Endodermal cell (in vitro differentiated cells): ENCODE results near the gene S100B. TPM values are rescaled to one million over a fixed set of nuclear protein-coding genes. Genes with fewer than 3 reads are reported as not detected.
A peak's percentile ranks its signal among the peaks of the same experiment; 100 is the strongest.

Source experiments
- DNase-seq: peaks from one replicate; pipeline ENCODE4 v3.0.0-alpha.2; 2017
- H3K27ac ChIP-seq: 2 replicates; pipeline ENCODE4 v1.5.1; 2013; ENCODE audit warnings: mild to moderate bottlenecking, low read depth, low read length, moderate library complexity
- H3K27me3 ChIP-seq: 2 replicates; pipeline ENCODE4 v1.6.1; 2013; ENCODE audit warnings: mild to moderate bottlenecking, low read length, moderate library complexity; ENCODE audit not compliant: insufficient read depth, control insufficient read depth, poor library complexity, severe bottlenecking
- H3K36me3 ChIP-seq: 2 replicates; pipeline ENCODE4 v1.7.0; 2013; ENCODE audit warnings: mild to moderate bottlenecking, low read length, moderate library complexity; ENCODE audit not compliant: control insufficient read depth, insufficient read depth
- H3K4me1 ChIP-seq: one replicate; pipeline ENCODE4 v1.7.0; 2013; ENCODE audit warnings: low read length; ENCODE audit not compliant: control insufficient read depth, insufficient read depth
- H3K4me3 ChIP-seq: 2 replicates; pipeline ENCODE4 v1.5.1; 2013; ENCODE audit warnings: mild to moderate bottlenecking, low read length, moderate library complexity
- H3K9ac ChIP-seq: 2 replicates; pipeline ENCODE4 v1.6.1; 2013; ENCODE audit warnings: mild to moderate bottlenecking, low read length, moderate library complexity; ENCODE audit not compliant: poor library complexity, severe bottlenecking; ENCODE audit errors: extremely low read depth
- H3K9me3 ChIP-seq: 2 replicates; pipeline ENCODE4 v1.6.1; 2013; ENCODE audit warnings: mild to moderate bottlenecking, low read length, moderate library complexity; ENCODE audit not compliant: control insufficient read depth
- H3K27ac Mint-ChIP-seq: 2 replicates; pipeline ENCODE4 v1.8.0; 2020; ENCODE audit warnings: mixed read lengths
- H3K27me3 Mint-ChIP-seq: 2 replicates; pipeline ENCODE4 v1.8.0; 2021; ENCODE audit warnings: mild to moderate bottlenecking, mixed read lengths; ENCODE audit not compliant: insufficient read depth
- H3K36me3 Mint-ChIP-seq: 2 replicates; pipeline ENCODE4 v1.8.0; 2020; ENCODE audit warnings: low read depth, mixed read lengths
- H3K4me1 Mint-ChIP-seq: 2 replicates; pipeline ENCODE4 v1.8.0; 2020; ENCODE audit warnings: mixed read lengths
- H3K4me3 Mint-ChIP-seq: 2 replicates; pipeline ENCODE4 v1.8.0; 2020; ENCODE audit warnings: mild to moderate bottlenecking, moderate library complexity, mixed read lengths
- H3K9me3 Mint-ChIP-seq: 2 replicates; pipeline ENCODE4 v1.8.0; 2020; ENCODE audit warnings: mild to moderate bottlenecking, mixed read lengths
- WGBS, 2 experiments: methylation state at CpG; one replicate each; pipeline versions ENCODE4 v1.1.5 to v1.1.7; 2013; ENCODE audit warnings: missing lambda C conversion rate in 2 of 2, mixed read lengths in 1 of 2; ENCODE audit not compliant: insufficient coverage in 1 of 2, insufficient read length in 1 of 2; 5-methylcytosine and 5-hydroxymethylcytosine counted together
- total RNA-seq, 2 donors: library from RNA; stranded (reverse); fragmentation: NEBNext Ultra II Directional in 1 of 2; extraction: Animal tissue kit (Norgen Biotek cat#: 25700) in 1 of 2; gene quantifications; 2 replicates in 1 of 2; 3 replicates in 1 of 2; pipeline ENCODE4 v1.2.1, GENCODE V29; 2021
- TF ChIP-seq, protein P1 (sequence below): fragments of 200-600 bp; sonication (generic); conservative IDR thresholded peaks from 2 replicates; pipeline ENCODE4 v1.5.0; 2021; ENCODE audit warnings: antibody characterized with exemption, mild to moderate bottlenecking

S100B gene
- total RNA-seq, 2 donors from 2014 or later = not detected

DNA sequence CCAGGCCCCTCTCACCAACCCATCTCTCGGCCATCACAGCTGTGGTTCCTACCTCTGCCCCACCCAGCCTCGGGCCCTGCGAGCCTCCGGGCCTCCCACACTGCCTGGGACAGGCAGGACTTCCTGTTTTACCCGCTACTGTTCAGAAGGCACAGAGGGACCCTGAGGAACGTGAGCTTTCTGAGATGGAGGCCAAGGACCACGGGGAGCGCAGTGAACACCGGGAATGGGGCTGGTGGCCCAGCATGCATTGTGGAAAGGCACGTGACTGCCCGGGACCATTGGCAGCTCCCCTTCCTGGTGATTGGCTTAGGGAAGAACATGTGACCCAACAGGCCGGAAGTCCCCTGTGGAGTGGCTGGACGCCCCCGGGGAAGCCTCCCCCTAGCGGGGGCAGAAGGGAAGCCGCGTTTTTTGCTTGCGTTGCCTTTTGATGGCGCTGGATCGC, 7.0 kb downstream of the S100B start:
- Histone ChIP-seq H3K9ac (no peak overlapping the region), H3K27me3 (peaks cover 8% of the 10 kb centered on the region), H3K4me1 (peaks cover 3% of the 10 kb centered on the region), H3K27ac (peak overlapping the region; percentile 55), H3K36me3 (no peaks in the 10 kb centered on the region), H3K9me3 (peaks cover 18% of the 10 kb centered on the region), H3K4me3 (no peak overlapping the region)
- 93 to 95% methylated on average over 11 to 20 of the region's 20 CpGs for WGBS, 2 experiments
- Mint-ChIP-seq H3K4me3 (no peak overlapping the region), H3K27ac (no peak overlapping the region), H3K4me1 (no peaks in the 10 kb centered on the region), H3K9me3 (peaks cover 27% of the 10 kb centered on the region), H3K36me3 (peaks cover 4% of the 10 kb centered on the region), H3K27me3 (peaks cover 5% of the 10 kb centered on the region)
- TF ChIP-seq, protein P1, sequence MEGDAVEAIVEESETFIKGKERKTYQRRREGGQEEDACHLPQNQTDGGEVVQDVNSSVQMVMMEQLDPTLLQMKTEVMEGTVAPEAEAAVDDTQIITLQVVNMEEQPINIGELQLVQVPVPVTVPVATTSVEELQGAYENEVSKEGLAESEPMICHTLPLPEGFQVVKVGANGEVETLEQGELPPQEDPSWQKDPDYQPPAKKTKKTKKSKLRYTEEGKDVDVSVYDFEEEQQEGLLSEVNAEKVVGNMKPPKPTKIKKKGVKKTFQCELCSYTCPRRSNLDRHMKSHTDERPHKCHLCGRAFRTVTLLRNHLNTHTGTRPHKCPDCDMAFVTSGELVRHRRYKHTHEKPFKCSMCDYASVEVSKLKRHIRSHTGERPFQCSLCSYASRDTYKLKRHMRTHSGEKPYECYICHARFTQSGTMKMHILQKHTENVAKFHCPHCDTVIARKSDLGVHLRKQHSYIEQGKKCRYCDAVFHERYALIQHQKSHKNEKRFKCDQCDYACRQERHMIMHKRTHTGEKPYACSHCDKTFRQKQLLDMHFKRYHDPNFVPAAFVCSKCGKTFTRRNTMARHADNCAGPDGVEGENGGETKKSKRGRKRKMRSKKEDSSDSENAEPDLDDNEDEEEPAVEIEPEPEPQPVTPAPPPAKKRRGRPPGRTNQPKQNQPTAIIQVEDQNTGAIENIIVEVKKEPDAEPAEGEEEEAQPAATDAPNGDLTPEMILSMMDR = no peak
- peak; percentile 31 for DNase-seq

DNA sequence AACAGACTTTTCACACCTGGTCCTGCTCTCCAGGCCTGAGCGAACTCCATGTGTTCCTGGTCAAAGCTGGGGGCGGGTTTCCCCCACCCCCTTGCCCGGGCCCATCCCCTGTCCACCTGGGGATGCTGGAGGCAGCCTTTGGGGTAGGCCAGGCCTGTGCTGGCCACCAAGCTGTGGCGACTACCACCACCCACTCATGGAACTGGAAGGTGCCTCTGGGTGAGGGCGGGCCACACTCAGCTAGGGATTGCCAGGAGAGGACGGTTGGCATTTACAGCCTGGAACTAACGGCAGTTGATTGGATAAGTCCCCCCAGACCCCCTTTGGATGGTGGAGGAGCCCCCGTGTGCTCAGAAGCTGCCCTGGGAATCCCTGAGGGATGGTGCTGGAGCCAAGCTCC, 7.9 kb downstream of the S100B start:
- TF ChIP-seq, protein P1 = no peak
- peak; percentile 31 for DNase-seq
- H3K4me3 ChIP-seq = no peak overlapping the region
- H3K27me3 ChIP-seq = peaks cover 8% of the 10 kb centered on the region
- peaks cover 1% of the 10 kb centered on the region for H3K4me1 ChIP-seq
- no peak overlapping the region for H3K4me3 Mint-ChIP-seq
- H3K27me3 Mint-ChIP-seq = peaks cover 6% of the 10 kb centered on the region
- no peaks in the 10 kb centered on the region for H3K4me1 Mint-ChIP-seq
- H3K27ac Mint-ChIP-seq = no peak overlapping the region
- H3K9me3 ChIP-seq = peaks cover 18% of the 10 kb centered on the region
- peaks cover 4% of the 10 kb centered on the region for H3K36me3 Mint-ChIP-seq
- peaks cover 36% of the 10 kb centered on the region for H3K9me3 Mint-ChIP-seq
- WGBS, 2 experiments = 90 to 100% methylated on average over 2 to 8 of the region's 8 CpGs
- H3K27ac ChIP-seq = no peak overlapping the region
- no peaks in the 10 kb centered on the region for H3K36me3 ChIP-seq
- no peak overlapping the region for H3K9ac ChIP-seq

DNA sequence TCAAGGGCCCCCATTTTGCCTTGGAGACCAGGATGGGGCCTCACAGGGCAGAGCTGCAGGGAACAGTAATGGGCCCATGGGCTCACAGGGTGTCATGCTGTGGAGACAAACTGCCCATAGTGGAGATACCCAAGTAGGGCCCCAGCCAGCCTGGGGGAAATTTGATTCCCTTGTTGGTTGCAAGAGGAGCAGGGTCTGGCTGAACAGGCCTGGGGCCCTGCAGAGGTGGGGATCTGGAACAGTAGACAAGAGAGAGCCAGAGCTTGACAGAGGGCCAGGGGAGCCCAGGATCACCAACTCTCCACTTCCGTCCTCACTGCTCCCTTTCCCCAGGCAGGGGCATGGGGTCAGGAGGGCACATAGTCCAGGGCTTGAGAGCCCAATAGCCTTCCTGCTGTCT, 8.7 kb downstream of the S100B start:
- peaks cover 10% of the 10 kb centered on the region for H3K27me3 Mint-ChIP-seq
- no peaks in the 10 kb centered on the region for H3K4me1 Mint-ChIP-seq
- H3K27ac Mint-ChIP-seq = no peak overlapping the region
- 100% methylated on average over 1 of the region's 1 CpG; no CpG with 5 or more reads in 1 of the 2 experiments for WGBS, 2 experiments
- Histone ChIP-seq H3K27me3 (peaks cover 6% of the 10 kb centered on the region), H3K36me3 (no peaks in the 10 kb centered on the region), H3K4me3 (no peak overlapping the region), H3K4me1 (no peaks in the 10 kb centered on the region), H3K9ac (no peak overlapping the region), H3K9me3 (peaks cover 18% of the 10 kb centered on the region), H3K27ac (no peak overlapping the region)
- DNase-seq = no peak
- H3K36me3 Mint-ChIP-seq = peaks cover 4% of the 10 kb centered on the region
- no peak overlapping the region for H3K4me3 Mint-ChIP-seq
- H3K9me3 Mint-ChIP-seq = peaks cover 44% of the 10 kb centered on the region
- TF ChIP-seq, protein P1 = no peak
